ENCODE measurements around the gene ANK2. TPM values are rescaled to one million over a fixed set of nuclear protein-coding genes. Genes with fewer than 3 reads are reported as not detected.

Gene ANK2
- total RNA-seq, 1 donor from 2014 or later = 121 TPM

GRCh38 chr4:113008716-113009115, 40.7 kb upstream of the ANK2 start:
- Histone ChIP-seq H3K27ac (no peak overlapping the region), H4K20me1 (ENCODE audit: low read depth) (no peaks in the 10 kb centered on the region), H2AFZ (replicated peaks) (peak overlapping the region; percentile 11), H3K9me3 (ENCODE audit: low read depth) (no peaks in the 10 kb centered on the region), H3K4me1 (peaks cover 23% of the 10 kb centered on the region), H3F3A (ENCODE audit: low read depth) (peaks cover 13% of the 10 kb centered on the region), H3K27me3 (no peaks in the 10 kb centered on the region), H3K79me2 (ENCODE audit: low read depth) (no peaks in the 10 kb centered on the region), H3K4me3 (no peak overlapping the region), H3K9ac (peak overlapping the region; percentile 3), H3K4me2 (peak overlapping the region; percentile 28), H3K36me3 (no peaks in the 10 kb centered on the region)
- no peaks in the 10 kb centered on the region for H3K36me3 Mint-ChIP-seq
- peaks cover 33% of the 10 kb centered on the region for H3K4me1 Mint-ChIP-seq
- TF ChIP-seq CTCF (IDR thresholded peaks at IDR 0.05) = no peak
- no peak for TF ChIP-seq EZH2 (IDR thresholded peaks at IDR 0.05)
- TF ChIP-seq EZH2phosphoT487 (IDR thresholded peaks at IDR 0.05) = no peak
- H3K27me3 Mint-ChIP-seq (ENCODE audit: insufficient read depth, low read depth) = no peaks in the 10 kb centered on the region
- H3K27ac Mint-ChIP-seq = peak overlapping the region; percentile 9
- DNase-seq (ENCODE audit: low spot score) = peak; percentile 36
- H3K9me3 Mint-ChIP-seq = no peaks in the 10 kb centered on the region
- no peak overlapping the region for H3K4me3 Mint-ChIP-seq

- Histone ChIP-seq H3K79me2 (ENCODE audit: low read depth) (no peaks in the 10 kb centered on the region), H3F3A (ENCODE audit: low read depth) (peaks cover 13% of the 10 kb centered on the region), H3K27ac (no peak overlapping the region), H3K4me1 (peaks cover 23% of the 10 kb centered on the region), H3K9ac (no peak overlapping the region), H4K20me1 (ENCODE audit: low read depth) (no peaks in the 10 kb centered on the region), H3K4me3 (no peak overlapping the region), H3K27me3 (no peaks in the 10 kb centered on the region), H2AFZ (replicated peaks) (no peak overlapping the region), H3K4me2 (peak overlapping the region; percentile 20), H3K36me3 (no peaks in the 10 kb centered on the region), H3K9me3 (ENCODE audit: low read depth) (no peaks in the 10 kb centered on the region)
- no peak overlapping the region for H3K4me3 Mint-ChIP-seq
- H3K4me1 Mint-ChIP-seq = peaks cover 33% of the 10 kb centered on the region
- TF ChIP-seq CTCF (IDR thresholded peaks at IDR 0.05) (no peak), EZH2 (IDR thresholded peaks at IDR 0.05) (no peak), EZH2phosphoT487 (IDR thresholded peaks at IDR 0.05) (no peak)
- H3K36me3 Mint-ChIP-seq = no peaks in the 10 kb centered on the region
- DNase-seq (ENCODE audit: low spot score) = no peak
- no peaks in the 10 kb centered on the region for H3K27me3 Mint-ChIP-seq (ENCODE audit: insufficient read depth, low read depth)
- H3K27ac Mint-ChIP-seq = no peak overlapping the region
- no peaks in the 10 kb centered on the region for H3K9me3 Mint-ChIP-seq
These were observed 40.0 kb upstream of the ANK2 start for GRCh38 chr4:113009461-113009860.

- TF ChIP-seq EZH2phosphoT487 (IDR thresholded peaks at IDR 0.05) (no peak), EZH2 (IDR thresholded peaks at IDR 0.05) (no peak), CTCF (IDR thresholded peaks at IDR 0.05) (no peak)
- no peak overlapping the region for H3K27ac ChIP-seq
These were observed 37.2 kb upstream of the ANK2 start for GRCh38 chr4:113012122-113012725.

More at GRCh38 chr4:113012122-113012725, 37.2 kb upstream of the ANK2 start:
- Histone ChIP-seq H3K9ac (no peak overlapping the region), H3K4me1 (peaks cover 23% of the 10 kb centered on the region), H3K4me2 (no peak overlapping the region), H3K79me2 (ENCODE audit: low read depth) (no peaks in the 10 kb centered on the region), H3K4me3 (no peak overlapping the region), H4K20me1 (ENCODE audit: low read depth) (no peaks in the 10 kb centered on the region), H2AFZ (replicated peaks) (no peak overlapping the region), H3F3A (ENCODE audit: low read depth) (peaks cover 17% of the 10 kb centered on the region), H3K9me3 (ENCODE audit: low read depth) (no peaks in the 10 kb centered on the region), H3K36me3 (no peaks in the 10 kb centered on the region), H3K27me3 (no peaks in the 10 kb centered on the region)
- DNase-seq (ENCODE audit: low spot score) = no peak
- no peak overlapping the region for H3K4me3 Mint-ChIP-seq
- H3K27me3 Mint-ChIP-seq (ENCODE audit: insufficient read depth, low read depth) = no peaks in the 10 kb centered on the region
- H3K4me1 Mint-ChIP-seq = peaks cover 33% of the 10 kb centered on the region
- H3K9me3 Mint-ChIP-seq = no peaks in the 10 kb centered on the region
- H3K36me3 Mint-ChIP-seq = no peaks in the 10 kb centered on the region
- H3K27ac Mint-ChIP-seq = peak overlapping the region; percentile 57
